Muscle layer of colon (tissue), 2 donors: ENCODE data around the gene HIPK2.
"Not testable (repeated sequence)": the region's sequence is repeated elsewhere in the genome, so short reads cannot be mapped to it uniquely, and the experiment has no call there.

Experiments used
- H3K27ac ChIP-seq: one replicate; pipeline ENCODE4 v1.7.0; 2013; ENCODE audit warnings: low read depth, mild to moderate bottlenecking, low read length, moderate library complexity
- H3K27me3 ChIP-seq, 2 donors: one replicate each; pipeline ENCODE4 v1.7.0; 2013; ENCODE audit warnings: low read length in 2 of 2, mild to moderate bottlenecking in 2 of 2; ENCODE audit not compliant: insufficient read depth in 2 of 2, control insufficient read depth in 1 of 2
- H3K36me3 ChIP-seq: one replicate; pipeline ENCODE4 v1.7.0; 2013; ENCODE audit warnings: mild to moderate bottlenecking, low read length; ENCODE audit not compliant: insufficient read depth
- H3K4me1 ChIP-seq: one replicate; pipeline ENCODE4 v1.7.0; 2013; ENCODE audit warnings: mild to moderate bottlenecking, low read length; ENCODE audit not compliant: insufficient read depth
- H3K4me3 ChIP-seq, 2 donors: one replicate each; pipeline ENCODE4 v1.7.0; 2013; ENCODE audit warnings: low read length in 2 of 2, low read depth in 1 of 2, mild to moderate bottlenecking in 1 of 2, moderate library complexity in 1 of 2
- H3K9ac ChIP-seq: one replicate; pipeline ENCODE4 v1.7.0; 2013; ENCODE audit warnings: low read length
- H3K9me3 ChIP-seq: one replicate; pipeline ENCODE4 v1.7.0; 2013; ENCODE audit warnings: mild to moderate bottlenecking, low read length
- donor health status: abdominal sarcoma.
- donor health status: Adenocarcinoma of cecum.

HIPK2 gene

GRCh38 chr7:139673230-139673629 lies 104.6 kb downstream of the HIPK2 start:
- Histone ChIP-seq H3K4me3 (no peak overlapping the region), H3K9ac (no peak overlapping the region), H3K36me3 (no peaks in the 10 kb centered on the region), H3K27ac (no peak overlapping the region), H3K4me1 (no peaks in the 10 kb centered on the region), H3K9me3 (no peaks in the 10 kb centered on the region), H3K27me3 (no peaks in the 10 kb centered on the region)

- H3K36me3 ChIP-seq: no peaks in the 10 kb centered on the region
- H3K9me3 ChIP-seq: no peaks in the 10 kb centered on the region
- H3K27me3 ChIP-seq: no peaks in the 10 kb centered on the region
- H3K4me3 ChIP-seq: no peak overlapping the region
- no peak overlapping the region for H3K27ac ChIP-seq
- no peaks in the 10 kb centered on the region for H3K4me1 ChIP-seq
- no peak overlapping the region for H3K9ac ChIP-seq
These were observed 105.8 kb downstream of the HIPK2 start for GRCh38 chr7:139671967-139672366.

- H3K4me1 ChIP-seq, H3K27ac ChIP-seq, H3K9me3 ChIP-seq, H3K4me3 ChIP-seq, H3K36me3 ChIP-seq, H3K27me3 ChIP-seq, H3K9ac ChIP-seq: not testable (repeated sequence)
These were observed 107.1 kb downstream of the HIPK2 start for GRCh38 chr7:139670662-139671061.

DNA sequence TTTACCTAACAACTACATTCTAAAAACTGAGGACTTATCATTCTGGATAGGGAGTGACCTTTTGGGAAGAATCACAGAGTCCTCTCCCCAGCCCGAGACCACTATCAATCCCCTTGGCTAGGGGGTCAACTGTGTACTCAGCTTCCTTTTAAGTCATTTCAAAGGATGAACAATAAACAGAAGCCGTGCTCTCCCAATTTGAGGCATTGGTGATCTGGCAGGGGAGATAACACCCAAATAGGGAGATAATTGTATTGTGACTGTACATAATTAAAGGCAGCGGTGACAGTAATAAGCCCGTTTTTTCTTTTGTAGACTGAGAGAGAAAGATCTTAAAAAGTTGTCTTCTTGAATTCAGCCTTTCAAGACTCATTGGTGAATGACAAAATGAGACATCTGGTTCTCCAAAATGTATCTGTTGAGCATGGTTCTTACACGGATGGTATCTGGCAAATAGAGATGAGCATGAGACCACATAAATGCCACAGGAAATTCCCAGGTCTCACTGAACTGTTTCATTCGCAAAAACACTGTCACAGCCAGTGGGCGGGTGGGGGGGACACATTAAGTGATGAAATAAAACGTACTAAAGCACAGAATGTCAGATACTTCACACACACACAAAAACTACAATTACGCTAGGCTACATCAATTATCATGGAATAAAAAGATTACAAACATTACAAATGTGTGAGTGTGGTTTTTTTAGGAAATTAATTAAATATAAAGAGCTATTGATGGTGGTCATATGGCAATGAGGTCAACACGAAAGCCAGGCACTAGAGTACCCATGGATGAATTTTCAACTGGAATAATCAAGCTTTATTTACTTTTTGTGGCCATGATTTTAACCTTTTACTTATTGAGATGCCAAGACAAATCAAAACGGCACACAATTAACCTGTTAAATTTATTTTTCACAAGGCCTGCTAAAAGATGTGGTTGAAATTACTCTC lies 108.4 kb downstream of the HIPK2 start:
- Histone ChIP-seq H3K9ac (no peak overlapping the region), H3K36me3 (no peaks in the 10 kb centered on the region), H3K27ac (no peak overlapping the region), H3K9me3 (no peaks in the 10 kb centered on the region), H3K27me3 (no peaks in the 10 kb centered on the region), H3K4me3 (no peak overlapping the region), H3K4me1 (no peaks in the 10 kb centered on the region)

GRCh38 chr7:139667377-139667776 lies 110.4 kb downstream of the HIPK2 start:
- Histone ChIP-seq H3K27me3 (no peaks in the 10 kb centered on the region), H3K36me3 (no peaks in the 10 kb centered on the region), H3K4me1 (peaks cover 3% of the 10 kb centered on the region), H3K27ac (no peak overlapping the region), H3K4me3 (no peak overlapping the region), H3K9ac (no peak overlapping the region), H3K9me3 (no peaks in the 10 kb centered on the region)

- Histone ChIP-seq H3K9me3 (no peaks in the 10 kb centered on the region), H3K27ac (no peak overlapping the region), H3K9ac (no peak overlapping the region), H3K4me3 (no peak overlapping the region), H3K27me3 (no peaks in the 10 kb centered on the region), H3K4me1 (peaks cover 3% of the 10 kb centered on the region), H3K36me3 (no peaks in the 10 kb centered on the region)
These were observed 111.3 kb downstream of the HIPK2 start for GRCh38 chr7:139666501-139666900.

- H3K27me3 ChIP-seq: no peaks in the 10 kb centered on the region
- no peaks in the 10 kb centered on the region for H3K36me3 ChIP-seq
- H3K9ac ChIP-seq: no peak overlapping the region
- H3K4me1 ChIP-seq: peaks cover 8% of the 10 kb centered on the region
- H3K27ac ChIP-seq: no peak overlapping the region
- H3K4me3 ChIP-seq: no peak overlapping the region
- no peaks in the 10 kb centered on the region for H3K9me3 ChIP-seq
These were observed 113.4 kb downstream of the HIPK2 start for GRCh38 chr7:139664434-139664833.

DNA sequence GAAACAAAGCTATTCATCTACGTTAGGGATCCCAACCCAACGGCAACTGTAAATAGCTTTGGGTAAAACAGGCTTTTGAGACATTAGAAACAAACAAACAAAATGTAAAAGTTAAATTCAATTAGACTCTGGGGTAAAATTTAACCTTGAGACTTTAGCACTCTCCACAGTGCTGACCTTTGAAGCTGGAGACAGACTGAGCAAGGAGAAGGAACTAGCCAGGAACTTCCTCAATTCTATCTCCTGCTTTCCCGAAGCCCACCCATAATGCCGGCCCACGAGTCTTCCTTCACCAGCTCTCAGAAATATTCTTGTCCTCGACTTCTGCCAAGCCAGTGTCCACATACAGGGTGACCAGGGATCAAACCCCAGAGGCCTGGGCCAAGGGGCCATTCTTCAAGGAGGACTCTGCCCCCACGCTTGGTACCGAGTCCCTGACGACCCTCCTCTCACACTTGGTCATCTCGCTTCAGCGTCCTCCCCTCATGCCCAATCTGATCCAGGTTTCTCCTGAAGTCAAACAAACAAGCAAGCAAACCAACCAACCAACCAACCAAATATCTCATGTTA lies 114.1 kb downstream of the HIPK2 start:
- H3K9ac ChIP-seq: no peak overlapping the region
- H3K4me3 ChIP-seq: no peak overlapping the region
- H3K36me3 ChIP-seq: no peaks in the 10 kb centered on the region
- H3K27me3 ChIP-seq: no peaks in the 10 kb centered on the region
- H3K9me3 ChIP-seq: no peaks in the 10 kb centered on the region
- no peak overlapping the region for H3K27ac ChIP-seq
- H3K4me1 ChIP-seq: peaks cover 8% of the 10 kb centered on the region

GRCh38 chr7:139661903-139662302 lies 115.9 kb downstream of the HIPK2 start:
- peaks cover 8% of the 10 kb centered on the region for H3K4me1 ChIP-seq
- no peaks in the 10 kb centered on the region for H3K9me3 ChIP-seq
- no peaks in the 10 kb centered on the region for H3K27me3 ChIP-seq
- H3K4me3 ChIP-seq: no peak overlapping the region
- H3K9ac ChIP-seq: no peak overlapping the region
- H3K36me3 ChIP-seq: no peaks in the 10 kb centered on the region
- no peak overlapping the region for H3K27ac ChIP-seq

- Histone ChIP-seq H3K27me3 (no peaks in the 10 kb centered on the region), H3K4me3 (no peak overlapping the region), H3K9me3 (no peaks in the 10 kb centered on the region), H3K36me3 (no peaks in the 10 kb centered on the region), H3K27ac (no peak overlapping the region), H3K4me1 (peaks cover 8% of the 10 kb centered on the region), H3K9ac (no peak overlapping the region)
These were observed 116.8 kb downstream of the HIPK2 start for GRCh38 chr7:139661043-139661440.

- no peak overlapping the region for H3K27ac ChIP-seq
- peaks cover 8% of the 10 kb centered on the region for H3K4me1 ChIP-seq
- H3K9ac ChIP-seq: no peak overlapping the region
These were observed 117.3 kb downstream of the HIPK2 start for GRCh38 chr7:139660317-139661042.

More at GRCh38 chr7:139660317-139661042, 117.3 kb downstream of the HIPK2 start:
- H3K4me3 ChIP-seq: no peak overlapping the region
- H3K27me3 ChIP-seq: no peaks in the 10 kb centered on the region
- H3K36me3 ChIP-seq: no peaks in the 10 kb centered on the region
- no peaks in the 10 kb centered on the region for H3K9me3 ChIP-seq
